Measurements from ENCODE around the gene BORCS6. TPM values are rescaled to one million over a fixed set of nuclear protein-coding genes. Genes with fewer than 3 reads are reported as not detected.

The BORCS6 gene
- total and polyA plus RNA-seq, 2 of the 13 experiments (the other 11 are each of a cell fraction or from before 2014, with no cell fraction given) = 2.0 to 5.1 TPM

DNA sequence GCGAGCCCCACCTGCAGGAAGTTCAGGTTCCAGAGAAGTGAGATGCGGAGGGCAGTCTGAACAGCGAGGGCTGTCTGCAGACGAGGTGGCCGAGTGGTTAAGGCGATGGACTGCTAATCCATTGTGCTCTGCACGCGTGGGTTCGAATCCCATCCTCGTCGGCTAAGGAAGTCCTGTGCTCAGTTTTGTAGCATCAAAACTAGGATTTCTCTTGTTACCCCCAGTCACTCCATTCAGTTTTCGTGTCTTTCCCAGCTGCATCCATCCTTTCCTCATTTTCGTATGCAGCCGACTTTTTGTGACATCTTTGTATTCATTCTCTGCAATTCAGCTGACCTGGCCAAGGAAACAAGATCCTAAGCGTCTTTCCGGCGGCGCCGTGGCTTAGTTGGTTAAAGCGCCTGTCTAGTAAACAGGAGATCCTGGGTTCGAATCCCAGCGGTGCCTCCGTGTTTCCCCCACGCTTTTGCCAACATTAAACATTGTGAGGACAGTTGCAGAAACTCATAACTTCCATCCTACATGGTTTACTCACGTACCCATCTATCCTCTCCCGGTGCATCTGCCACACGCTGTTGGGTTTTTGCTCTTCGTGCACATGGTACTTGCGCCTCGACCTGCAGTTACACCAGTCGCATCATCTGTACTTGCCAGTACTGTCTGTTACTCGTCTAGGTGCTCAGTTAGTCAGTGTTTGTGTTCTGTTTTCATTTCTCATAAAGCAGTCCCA, 3.0 kb downstream of the BORCS6 start (continued):
- TF ChIP-seq, protein P1, sequence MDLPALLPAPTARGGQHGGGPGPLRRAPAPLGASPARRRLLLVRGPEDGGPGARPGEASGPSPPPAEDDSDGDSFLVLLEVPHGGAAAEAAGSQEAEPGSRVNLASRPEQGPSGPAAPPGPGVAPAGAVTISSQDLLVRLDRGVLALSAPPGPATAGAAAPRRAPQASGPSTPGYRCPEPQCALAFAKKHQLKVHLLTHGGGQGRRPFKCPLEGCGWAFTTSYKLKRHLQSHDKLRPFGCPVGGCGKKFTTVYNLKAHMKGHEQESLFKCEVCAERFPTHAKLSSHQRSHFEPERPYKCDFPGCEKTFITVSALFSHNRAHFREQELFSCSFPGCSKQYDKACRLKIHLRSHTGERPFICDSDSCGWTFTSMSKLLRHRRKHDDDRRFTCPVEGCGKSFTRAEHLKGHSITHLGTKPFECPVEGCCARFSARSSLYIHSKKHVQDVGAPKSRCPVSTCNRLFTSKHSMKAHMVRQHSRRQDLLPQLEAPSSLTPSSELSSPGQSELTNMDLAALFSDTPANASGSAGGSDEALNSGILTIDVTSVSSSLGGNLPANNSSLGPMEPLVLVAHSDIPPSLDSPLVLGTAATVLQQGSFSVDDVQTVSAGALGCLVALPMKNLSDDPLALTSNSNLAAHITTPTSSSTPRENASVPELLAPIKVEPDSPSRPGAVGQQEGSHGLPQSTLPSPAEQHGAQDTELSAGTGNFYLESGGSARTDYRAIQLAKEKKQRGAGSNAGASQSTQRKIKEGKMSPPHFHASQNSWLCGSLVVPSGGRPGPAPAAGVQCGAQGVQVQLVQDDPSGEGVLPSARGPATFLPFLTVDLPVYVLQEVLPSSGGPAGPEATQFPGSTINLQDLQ (CRISPR knock-in tag; IDR thresholded peaks at IDR 0.05) = no peak
- TF ChIP-seq FOXJ3 (CRISPR knock-in tag; IDR thresholded peaks at IDR 0.05; ENCODE audit: borderline replicate concordance) (peak; percentile 83), ESRRA (CRISPR knock-in tag; IDR thresholded peaks at IDR 0.05; ENCODE audit: low read depth) (peak; percentile 25; the same call in 1 of the 2 replicates), MED1 (CRISPR knock-in tag; IDR thresholded peaks at IDR 0.05) (peak; percentile 48; the same call in 1 of the 2 replicates), ELF3 (CRISPR knock-in tag; IDR thresholded peaks at IDR 0.05) (peak; percentile 87), ZKSCAN5 (CRISPR knock-in tag; IDR thresholded peaks at IDR 0.05) (no peak), FOXC1 (CRISPR knock-in tag; IDR thresholded peaks at IDR 0.05; ENCODE audit: borderline replicate concordance) (peak; percentile 38; the same call in 1 of the 2 replicates), ZNF572 (CRISPR knock-in tag; IDR thresholded peaks at IDR 0.05) (0 out of 2 replicates have a peak, but pooled peaks have one; percentile 15), ELF1 (CRISPR knock-in tag; IDR thresholded peaks at IDR 0.05) (0 out of 2 replicates have a peak, but pooled peaks have one; percentile 41), NBN (conservative IDR thresholded peaks at IDR 0.05) (no peak), NCOR1 (IDR thresholded peaks at IDR 0.05; ENCODE audit: borderline replicate concordance, low read length) (peak; percentile 69; the same call in 1 of the 2 replicates), ZNF746 (CRISPR knock-in tag; IDR thresholded peaks at IDR 0.05) (0 out of 2 replicates have a peak, but pooled peaks have one; percentile 18), ZNF619 (CRISPR knock-in tag; IDR thresholded peaks at IDR 0.05) (no peak), SIX1 (CRISPR knock-in tag; IDR thresholded peaks at IDR 0.05; ENCODE audit: borderline replicate concordance) (peak; percentile 36), PITX1 (CRISPR knock-in tag; IDR thresholded peaks at IDR 0.05) (peak; percentile 76; the same call in 1 of the 2 replicates), ZNF878 (CRISPR knock-in tag; IDR thresholded peaks at IDR 0.05) (peak; percentile 60; the same call in 1 of the 2 replicates)
- TF ChIP-seq, protein P2, sequence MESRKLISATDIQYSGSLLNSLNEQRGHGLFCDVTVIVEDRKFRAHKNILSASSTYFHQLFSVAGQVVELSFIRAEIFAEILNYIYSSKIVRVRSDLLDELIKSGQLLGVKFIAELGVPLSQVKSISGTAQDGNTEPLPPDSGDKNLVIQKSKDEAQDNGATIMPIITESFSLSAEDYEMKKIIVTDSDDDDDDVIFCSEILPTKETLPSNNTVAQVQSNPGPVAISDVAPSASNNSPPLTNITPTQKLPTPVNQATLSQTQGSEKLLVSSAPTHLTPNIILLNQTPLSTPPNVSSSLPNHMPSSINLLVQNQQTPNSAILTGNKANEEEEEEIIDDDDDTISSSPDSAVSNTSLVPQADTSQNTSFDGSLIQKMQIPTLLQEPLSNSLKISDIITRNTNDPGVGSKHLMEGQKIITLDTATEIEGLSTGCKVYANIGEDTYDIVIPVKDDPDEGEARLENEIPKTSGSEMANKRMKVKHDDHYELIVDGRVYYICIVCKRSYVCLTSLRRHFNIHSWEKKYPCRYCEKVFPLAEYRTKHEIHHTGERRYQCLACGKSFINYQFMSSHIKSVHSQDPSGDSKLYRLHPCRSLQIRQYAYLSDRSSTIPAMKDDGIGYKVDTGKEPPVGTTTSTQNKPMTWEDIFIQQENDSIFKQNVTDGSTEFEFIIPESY (CRISPR knock-in tag; IDR thresholded peaks at IDR 0.05) = 0 out of 2 replicates have a peak, but pooled peaks have one; percentile 11
- TF ChIP-seq, protein P3, sequence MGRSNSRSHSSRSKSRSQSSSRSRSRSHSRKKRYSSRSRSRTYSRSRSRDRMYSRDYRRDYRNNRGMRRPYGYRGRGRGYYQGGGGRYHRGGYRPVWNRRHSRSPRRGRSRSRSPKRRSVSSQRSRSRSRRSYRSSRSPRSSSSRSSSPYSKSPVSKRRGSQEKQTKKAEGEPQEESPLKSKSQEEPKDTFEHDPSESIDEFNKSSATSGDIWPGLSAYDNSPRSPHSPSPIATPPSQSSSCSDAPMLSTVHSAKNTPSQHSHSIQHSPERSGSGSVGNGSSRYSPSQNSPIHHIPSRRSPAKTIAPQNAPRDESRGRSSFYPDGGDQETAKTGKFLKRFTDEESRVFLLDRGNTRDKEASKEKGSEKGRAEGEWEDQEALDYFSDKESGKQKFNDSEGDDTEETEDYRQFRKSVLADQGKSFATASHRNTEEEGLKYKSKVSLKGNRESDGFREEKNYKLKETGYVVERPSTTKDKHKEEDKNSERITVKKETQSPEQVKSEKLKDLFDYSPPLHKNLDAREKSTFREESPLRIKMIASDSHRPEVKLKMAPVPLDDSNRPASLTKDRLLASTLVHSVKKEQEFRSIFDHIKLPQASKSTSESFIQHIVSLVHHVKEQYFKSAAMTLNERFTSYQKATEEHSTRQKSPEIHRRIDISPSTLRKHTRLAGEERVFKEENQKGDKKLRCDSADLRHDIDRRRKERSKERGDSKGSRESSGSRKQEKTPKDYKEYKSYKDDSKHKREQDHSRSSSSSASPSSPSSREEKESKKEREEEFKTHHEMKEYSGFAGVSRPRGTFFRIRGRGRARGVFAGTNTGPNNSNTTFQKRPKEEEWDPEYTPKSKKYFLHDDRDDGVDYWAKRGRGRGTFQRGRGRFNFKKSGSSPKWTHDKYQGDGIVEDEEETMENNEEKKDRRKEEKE (IDR thresholded peaks at IDR 0.05) = no peak
- TF ChIP-seq, protein P4, sequence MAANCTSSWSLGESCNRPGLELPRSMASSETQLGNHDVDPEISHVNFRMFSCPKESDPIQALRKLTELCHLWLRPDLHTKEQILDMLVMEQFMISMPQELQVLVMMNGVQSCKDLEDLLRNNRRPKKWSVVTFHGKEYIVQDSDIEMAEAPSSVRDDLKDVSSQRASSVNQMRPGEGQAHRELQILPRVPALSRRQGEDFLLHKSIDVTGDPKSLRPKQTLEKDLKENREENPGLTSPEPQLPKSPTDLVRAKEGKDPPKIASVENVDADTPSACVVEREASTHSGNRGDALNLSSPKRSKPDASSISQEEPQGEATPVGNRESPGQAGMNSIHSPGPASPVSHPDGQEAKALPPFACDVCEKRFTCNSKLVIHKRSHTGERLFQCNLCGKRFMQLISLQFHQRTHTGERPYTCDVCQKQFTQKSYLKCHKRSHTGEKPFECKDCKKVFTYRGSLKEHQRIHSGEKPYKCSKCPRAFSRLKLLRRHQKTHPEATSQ (CRISPR knock-in tag; IDR thresholded peaks at IDR 0.05; ENCODE audit: borderline replicate concordance) = no peak

Measured in HepG2 (cell line).